Prostate gland (tissue), 2 donors: Measurements from ENCODE around the gene PROM1.

Experiments used
- CTCF ChIP-seq, 4 experiments: fragments of 200-600 bp in 2 of 4; fragments of 450-650 bp in 2 of 4; sonication (generic) in 2 of 4; IDR thresholded peaks; 1 replicate in 3 of 4; 2 replicates in 1 of 4; pipeline ENCODE4 v1.5.1; 2016 to 2019; ENCODE audit warnings: antibody characterized with exemption in 4 of 4, mild to moderate bottlenecking in 2 of 4, moderate library complexity in 2 of 4
- POLR2A ChIP-seq: fragments of 450-650 bp; IDR thresholded peaks from one replicate; pipeline ENCODE4 v1.6.1; 2016; ENCODE audit warnings: antibody characterized with exemption, mild to moderate bottlenecking
- POLR2AphosphoS5 ChIP-seq: sonication (generic); formaldehyde crosslinking; IDR thresholded peaks from one replicate; pipeline ENCODE4 v1.6.1; 2017; ENCODE audit warnings: antibody characterized with exemption

DNA sequence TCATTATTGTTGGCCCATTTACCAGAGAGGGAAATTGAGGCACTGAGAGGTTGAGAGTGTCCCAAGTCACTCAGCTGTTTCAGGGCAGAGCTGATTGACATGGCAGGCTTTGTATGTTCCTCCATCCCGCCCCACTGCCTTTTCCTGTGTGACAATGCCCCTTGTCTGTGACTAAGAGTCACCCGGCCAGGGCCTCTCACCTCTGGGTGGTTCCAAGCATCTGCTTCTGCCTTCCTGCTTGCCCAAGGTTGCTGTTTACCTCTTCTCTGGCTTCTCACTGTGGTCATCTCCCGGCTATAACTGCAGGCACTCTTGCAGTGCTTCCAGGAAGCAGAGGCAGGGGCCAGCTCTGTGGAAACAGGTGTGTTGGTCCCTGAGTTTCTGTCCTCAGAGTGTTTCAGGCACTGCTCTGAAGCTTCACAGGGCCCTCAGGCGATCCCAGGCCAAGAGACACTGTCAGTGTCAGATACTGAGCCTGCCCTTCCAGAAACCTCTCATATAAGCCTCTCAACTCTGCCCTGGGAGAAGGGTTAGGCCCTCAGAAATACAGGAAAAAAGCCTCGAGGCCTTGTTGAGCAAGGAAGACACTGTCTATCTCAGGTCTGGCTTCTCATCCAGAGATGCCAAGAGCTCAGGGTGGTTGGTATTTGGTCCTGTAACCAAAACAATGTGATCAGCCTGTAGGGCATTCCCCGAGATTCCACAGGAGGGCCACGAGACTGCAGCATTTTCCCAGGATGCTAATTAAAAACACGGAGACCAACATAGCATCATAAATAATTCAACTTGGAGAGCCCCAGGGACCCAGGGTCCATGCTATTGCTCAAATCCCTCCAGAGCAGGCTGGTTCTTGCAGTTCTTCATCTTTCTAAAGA lies 42.0 kb upstream of the PROM1 start:
- no peak for TF ChIP-seq CTCF (IDR thresholded peaks at IDR 0.05)
- TF ChIP-seq POLR2A: no peak
- TF ChIP-seq POLR2AphosphoS5: no peak
